PC-9 (cell line): ENCODE measurements around the gene RALB. TPM values are rescaled to one million over a fixed set of nuclear protein-coding genes. Genes with fewer than 3 reads are reported as not detected.

ENCODE experiments used
- BruUV-seq: library from RNA; stranded (reverse); fragments of 400-500 nt; replicated peaks from 2 replicates; lab custom pipeline; 2021; lab: Mats Ljungman, UMichigan
- CTCF ChIA-PET: fragments of 300-600 bp; sonication (Branson Sonifier 250); formaldehyde crosslinking; loops from one replicate; lab custom pipeline; 2022; ENCODE audit warnings: antibody characterized with exemption; lab: Charles Lee
- POLR2A ChIA-PET: fragments of 300-600 bp; sonication (Branson Sonifier 250); formaldehyde crosslinking; loops from one replicate; lab custom pipeline; 2022; ENCODE audit warnings: antibody characterized with exemption; ENCODE audit not compliant: unreplicated experiment; lab: Charles Lee
- DNase-seq, 2 experiments: peaks; one replicate each; pipeline versions ENCODE4 v3.0.0 to v3.0.0-alpha.2; 2015 to 2022; ENCODE audit warnings: mixed read lengths in 1 of 2
- H2AFZ ChIP-seq: fragments of 200-600 bp; sonication (generic); 2 replicates; pipeline ENCODE4 v1.8.1; 2017; ENCODE audit warnings: antibody characterized with exemption
- H3F3A ChIP-seq: fragments of 200-600 bp; sonication (generic); 2 replicates; pipeline ENCODE4 v1.8.1; 2017; ENCODE audit warnings: antibody characterized with exemption, mild to moderate bottlenecking, low read depth; ENCODE audit not compliant: insufficient read depth
- H3K27ac ChIP-seq: fragments of 200-600 bp; sonication (generic); 2 replicates; pipeline ENCODE4 v1.6.1; 2016; ENCODE audit warnings: mixed run types
- H3K27me3 ChIP-seq: fragments of 200-600 bp; sonication (generic); 2 replicates; pipeline ENCODE4 v1.6.1; 2016; ENCODE audit warnings: low read depth, mixed run types; ENCODE audit not compliant: insufficient read depth
- H3K36me3 ChIP-seq: fragments of 200-600 bp; sonication (generic); 2 replicates; pipeline ENCODE4 v1.6.1; 2016; ENCODE audit warnings: low read depth, mixed run types
- H3K4me1 ChIP-seq: fragments of 200-600 bp; sonication (generic); replicated peaks from 2 replicates; pipeline ENCODE4 v1.6.1; 2016; ENCODE audit warnings: mixed run types; ENCODE audit not compliant: insufficient read depth
- H3K4me2 ChIP-seq: fragments of 200-600 bp; sonication (generic); 2 replicates; pipeline ENCODE4 v1.6.1; 2017; ENCODE audit warnings: mixed run types
- H3K4me3 ChIP-seq: fragments of 200-600 bp; sonication (generic); 2 replicates; pipeline ENCODE4 v1.6.1; 2016; ENCODE audit warnings: mixed run types
- H3K79me2 ChIP-seq: fragments of 200-600 bp; sonication (generic); 2 replicates; pipeline ENCODE4 v1.6.1; 2017; ENCODE audit warnings: low read depth, mixed run types
- H3K9me2 ChIP-seq: fragments of 200-600 bp; sonication (generic); 2 replicates; pipeline ENCODE4 v1.8.1; 2017; ENCODE audit warnings: mild to moderate bottlenecking; ENCODE audit not compliant: insufficient read depth
- H3K9me3 ChIP-seq: fragments of 200-600 bp; sonication (generic); 2 replicates; pipeline ENCODE4 v1.8.1; 2016; ENCODE audit warnings: low read depth; ENCODE audit not compliant: insufficient read depth
- H4K20me1 ChIP-seq: fragments of 200-600 bp; sonication (generic); 2 replicates; pipeline ENCODE4 v1.8.1; 2017; ENCODE audit not compliant: insufficient read depth
- EZH2 ChIP-seq: fragments of 200-600 bp; sonication (generic); IDR thresholded peaks from 2 replicates; pipeline ENCODE4 v1.8.0; 2017; ENCODE audit warnings: antibody characterized with exemption, low read depth
- intact Hi-C: fragments of 100-400 bp; cut with micrococcal nuclease; formaldehyde crosslinking; loops from one replicate; pipeline ENCODE4 v1.10.0; 2022; ENCODE audit not compliant: unreplicated experiment
- total RNA-seq: library from RNA; stranded (reverse); gene quantifications from 2 replicates; pipeline ENCODE4 v1.2.3, GENCODE V29; 2021
- TF ChIP-seq, protein P1 (sequence below): fragments of 200-600 bp; sonication (generic); conservative IDR thresholded peaks from 2 replicates; pipeline ENCODE4 v1.6.1; 2017; ENCODE audit warnings: mixed run types, antibody characterized with exemption, mild to moderate bottlenecking, moderate library complexity

RALB gene
- total RNA-seq, 1 experiment from 2014 or later, result 86.6 TPM

DNA sequence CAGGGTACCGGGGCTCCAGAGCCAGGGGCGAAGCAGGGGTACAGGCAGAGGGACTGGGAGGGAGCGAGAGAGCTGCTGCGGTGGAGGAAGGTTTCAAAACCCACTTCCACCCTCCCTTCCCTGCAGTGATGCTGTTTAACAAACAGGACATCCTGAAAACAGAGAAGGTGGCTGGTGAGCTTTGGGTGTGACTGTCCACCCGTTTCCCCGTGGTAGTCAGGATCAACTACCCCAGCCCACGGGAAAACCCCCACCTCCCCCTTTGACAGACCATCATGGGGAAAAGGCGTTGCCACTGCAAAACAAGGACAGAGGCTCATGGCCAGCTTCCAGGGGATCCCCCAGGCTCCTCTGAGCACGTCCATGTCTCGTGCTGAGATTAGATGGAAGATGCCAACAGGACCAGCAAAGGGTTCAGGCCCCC lies 42.4 kb upstream of the RALB start:
- Histone ChIP-seq H3K4me2 (no peak overlapping the region), H3K27ac (no peak overlapping the region), H3K9me3 (no peaks in the 10 kb centered on the region), H2AFZ (no peak overlapping the region), H3K36me3 (no peaks in the 10 kb centered on the region), H3K27me3 (no peaks in the 10 kb centered on the region), H3K4me1 (no peaks in the 10 kb centered on the region), H3F3A (no peaks in the 10 kb centered on the region), H3K79me2 (no peaks in the 10 kb centered on the region), H3K4me3 (no peak overlapping the region), H3K9me2 (no peaks in the 10 kb centered on the region), H4K20me1 (no peaks in the 10 kb centered on the region)
- BruUV-seq, result no TSS peak
- TF ChIP-seq, protein P1, sequence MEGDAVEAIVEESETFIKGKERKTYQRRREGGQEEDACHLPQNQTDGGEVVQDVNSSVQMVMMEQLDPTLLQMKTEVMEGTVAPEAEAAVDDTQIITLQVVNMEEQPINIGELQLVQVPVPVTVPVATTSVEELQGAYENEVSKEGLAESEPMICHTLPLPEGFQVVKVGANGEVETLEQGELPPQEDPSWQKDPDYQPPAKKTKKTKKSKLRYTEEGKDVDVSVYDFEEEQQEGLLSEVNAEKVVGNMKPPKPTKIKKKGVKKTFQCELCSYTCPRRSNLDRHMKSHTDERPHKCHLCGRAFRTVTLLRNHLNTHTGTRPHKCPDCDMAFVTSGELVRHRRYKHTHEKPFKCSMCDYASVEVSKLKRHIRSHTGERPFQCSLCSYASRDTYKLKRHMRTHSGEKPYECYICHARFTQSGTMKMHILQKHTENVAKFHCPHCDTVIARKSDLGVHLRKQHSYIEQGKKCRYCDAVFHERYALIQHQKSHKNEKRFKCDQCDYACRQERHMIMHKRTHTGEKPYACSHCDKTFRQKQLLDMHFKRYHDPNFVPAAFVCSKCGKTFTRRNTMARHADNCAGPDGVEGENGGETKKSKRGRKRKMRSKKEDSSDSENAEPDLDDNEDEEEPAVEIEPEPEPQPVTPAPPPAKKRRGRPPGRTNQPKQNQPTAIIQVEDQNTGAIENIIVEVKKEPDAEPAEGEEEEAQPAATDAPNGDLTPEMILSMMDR, result no peak
- no peak for TF ChIP-seq EZH2
- CTCF ChIA-PET, result no interaction called here
- POLR2A ChIA-PET, result no interaction called here
- DNase-seq, result no peak
- intact Hi-C loops, result no loop called here

GRCh38 chr2:120218181-120218580 lies 34.5 kb upstream of the RALB start:
- Histone ChIP-seq H3K4me1 (peaks cover 28% of the 10 kb centered on the region), H3K27me3 (no peaks in the 10 kb centered on the region), H3K9me3 (no peaks in the 10 kb centered on the region), H3K9me2 (no peaks in the 10 kb centered on the region), H3K27ac (no peak overlapping the region), H2AFZ (no peak overlapping the region), H3K36me3 (no peaks in the 10 kb centered on the region; the same call in 1 of the 2 replicates), H3K79me2 (peaks cover 47% of the 10 kb centered on the region), H3K4me3 (no peak overlapping the region), H3F3A (no peaks in the 10 kb centered on the region), H4K20me1 (peaks cover 25% of the 10 kb centered on the region), H3K4me2 (no peak overlapping the region)
- no TSS peak for BruUV-seq
- intact Hi-C loops, result no loop called here
- no peak for DNase-seq
- TF ChIP-seq, protein P1, result no peak
- TF ChIP-seq EZH2, result no peak
- ChIA-PET POLR2A (interaction anchor here (0.7 kb wide), 1 partner anchor 480 kb away, joined by 3 read pairs; no protein-coding TSS in a partner anchor), CTCF (no interaction called here)

DNA sequence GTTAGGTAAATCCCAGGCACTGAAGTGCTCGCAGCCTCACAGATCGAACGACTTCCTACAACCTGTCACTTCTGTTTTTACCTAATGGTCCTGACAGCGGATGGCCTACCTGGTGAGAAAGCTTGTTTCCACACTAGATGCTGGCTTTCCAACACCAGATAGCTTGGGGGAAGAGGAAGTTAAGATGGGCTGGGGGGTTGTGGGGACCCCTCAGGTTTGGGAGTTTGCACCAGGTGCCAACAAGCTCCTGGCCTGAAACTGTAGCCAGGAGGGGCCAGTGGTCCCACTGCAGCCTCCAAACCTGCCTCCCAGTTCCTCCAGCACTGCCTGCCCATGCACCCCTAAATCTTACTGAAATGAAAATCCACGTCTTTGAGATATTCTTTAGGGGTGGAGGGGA lies 33.4 kb upstream of the RALB start:
- H3K36me3 ChIP-seq, result no peaks in the 10 kb centered on the region; the same call in 1 of the 2 replicates
- no peak overlapping the region for H3K27ac ChIP-seq
- TF ChIP-seq, protein P1, result no peak
- no peak for TF ChIP-seq EZH2
- ChIA-PET POLR2A (interaction anchor here (0.5 to 0.6 kb wide), 2 partner anchors 64 to 986 kb away, joined by 4 to 12 read pairs; no protein-coding TSS in a partner anchor), CTCF (no interaction called here)
- no TSS peak for BruUV-seq
- no peak overlapping the region for H3K4me2 ChIP-seq
- no peaks in the 10 kb centered on the region for H3K27me3 ChIP-seq
- no peaks in the 10 kb centered on the region for H3K9me3 ChIP-seq
- H2AFZ ChIP-seq, result no peak overlapping the region
- peaks cover 52% of the 10 kb centered on the region for H3K79me2 ChIP-seq
- H3F3A ChIP-seq, result no peaks in the 10 kb centered on the region; the same call in 1 of the 2 replicates
- peaks cover 34% of the 10 kb centered on the region for H3K4me1 ChIP-seq
- H3K9me2 ChIP-seq, result no peaks in the 10 kb centered on the region
- no peak for DNase-seq
- H3K4me3 ChIP-seq, result no peak overlapping the region
- peaks cover 25% of the 10 kb centered on the region for H4K20me1 ChIP-seq
- intact Hi-C loops, result no loop called here
